Stimulated activated CD4-positive, alpha-beta T cell treated with anti-CD3 and anti-CD28 coated beads, Interleukin-1b, Interleukin-23, amount 100 ng/mL, for 24 hours (primary cell): ENCODE data around the gene IQSEC3.

Source experiments
- DNase-seq, 4 experiments: peaks; one replicate each; pipeline ENCODE4 v3.0.0-alpha.2; 2020; ENCODE audit warnings: low read depth in 4 of 4, low spot score in 1 of 4

IQSEC3 gene

DNA sequence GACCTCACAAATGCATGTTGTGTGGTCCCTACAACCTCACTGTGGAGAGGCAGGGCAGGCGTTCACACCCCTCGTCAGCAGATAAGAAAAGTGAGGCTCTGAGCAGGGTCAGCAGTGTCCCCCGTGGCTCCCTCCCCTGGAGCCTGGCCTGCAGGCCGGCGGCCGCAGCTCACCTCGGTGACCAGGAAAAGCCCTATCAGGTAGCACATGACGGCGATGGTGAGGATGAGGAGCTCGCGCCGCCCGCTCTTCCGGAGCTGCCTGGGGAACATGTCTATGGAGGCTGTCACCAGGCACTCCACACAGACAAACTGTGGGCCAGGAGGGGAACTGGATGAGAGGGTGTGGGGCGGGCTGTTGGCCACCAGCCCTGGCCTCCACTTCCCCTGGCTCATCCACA, 129.4 kb downstream of the IQSEC3 start:
- no peak for DNase-seq

DNA sequence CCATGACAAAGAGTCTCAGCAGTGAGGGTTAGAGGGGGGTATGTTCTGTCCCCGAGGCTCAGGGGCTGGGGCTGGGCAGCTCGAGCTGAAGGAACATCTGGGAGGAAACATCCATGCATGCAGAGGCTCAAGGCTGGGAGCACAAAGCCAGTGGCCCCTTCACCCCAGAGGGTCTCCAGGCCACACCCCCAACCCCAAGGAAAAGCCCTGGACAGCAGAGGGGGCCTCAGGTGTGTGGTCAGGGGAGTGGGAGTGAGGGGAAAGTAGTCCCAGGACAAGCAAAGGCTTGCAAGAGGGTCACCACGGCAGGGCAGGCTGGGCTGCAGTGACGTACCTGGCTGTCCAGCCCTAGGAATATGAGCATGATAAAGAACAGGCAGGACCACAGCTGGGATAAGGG, 129.9 kb downstream of the IQSEC3 start:
- DNase-seq, result no peak

DNA sequence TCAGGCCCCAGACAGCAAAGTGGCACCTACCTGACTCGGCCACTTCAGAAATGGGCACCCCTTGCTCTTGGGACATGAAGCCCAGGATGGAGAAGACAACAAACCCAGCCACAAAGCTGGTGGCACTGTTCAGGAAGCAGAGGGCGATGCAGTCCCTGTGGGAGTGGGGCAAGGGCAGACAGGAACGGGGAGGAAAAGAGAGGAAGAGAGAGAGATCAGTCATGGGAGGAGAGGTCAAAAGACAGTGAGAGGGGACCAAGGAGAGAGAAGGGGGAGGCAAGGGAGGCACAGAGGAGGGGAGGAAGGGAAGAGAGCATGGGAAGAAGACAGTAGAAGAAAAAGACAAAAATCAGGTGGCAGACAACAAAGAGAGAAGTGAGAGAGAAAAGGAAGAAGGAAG, 130.8 kb downstream of the IQSEC3 start:
- DNase-seq, result no peak

DNA sequence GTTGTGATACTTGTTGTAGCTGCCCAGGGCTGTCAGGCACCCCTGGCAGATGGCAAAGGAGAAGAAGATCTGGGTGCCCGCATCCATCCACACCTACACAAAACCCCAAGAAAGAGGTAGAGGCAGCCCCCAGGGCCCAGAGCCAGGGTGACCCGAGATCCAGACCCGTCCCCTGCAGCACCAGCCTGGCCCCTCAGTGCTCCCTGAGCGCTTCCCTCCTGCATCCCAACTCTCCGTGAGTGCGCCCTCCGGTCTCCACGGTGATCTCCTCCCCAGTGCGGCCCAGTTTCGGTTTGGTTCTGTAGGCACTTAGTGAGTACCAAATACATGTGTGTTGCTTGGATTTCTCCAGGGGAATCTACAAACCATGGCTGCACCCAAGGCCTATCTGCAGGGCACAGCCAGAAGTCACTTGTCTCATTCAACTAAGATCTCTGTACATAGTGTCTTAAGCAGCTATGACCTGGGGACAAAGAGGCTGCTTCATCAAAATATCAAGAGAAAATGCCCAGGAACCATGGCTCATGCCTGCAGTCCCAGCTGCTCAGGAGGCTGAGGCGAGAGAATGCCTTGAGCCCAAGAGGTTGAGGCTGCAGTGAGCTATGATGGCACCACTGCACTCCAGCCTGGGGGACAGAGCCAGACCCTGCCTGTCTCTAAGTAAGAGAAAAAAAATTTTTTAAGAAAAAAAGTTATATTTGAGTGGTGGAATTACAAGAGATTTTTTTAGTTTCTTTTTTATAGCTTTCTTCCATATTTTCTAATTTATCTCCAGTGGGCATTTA, 131.5 kb downstream of the IQSEC3 start:
- no peak for DNase-seq

DNA sequence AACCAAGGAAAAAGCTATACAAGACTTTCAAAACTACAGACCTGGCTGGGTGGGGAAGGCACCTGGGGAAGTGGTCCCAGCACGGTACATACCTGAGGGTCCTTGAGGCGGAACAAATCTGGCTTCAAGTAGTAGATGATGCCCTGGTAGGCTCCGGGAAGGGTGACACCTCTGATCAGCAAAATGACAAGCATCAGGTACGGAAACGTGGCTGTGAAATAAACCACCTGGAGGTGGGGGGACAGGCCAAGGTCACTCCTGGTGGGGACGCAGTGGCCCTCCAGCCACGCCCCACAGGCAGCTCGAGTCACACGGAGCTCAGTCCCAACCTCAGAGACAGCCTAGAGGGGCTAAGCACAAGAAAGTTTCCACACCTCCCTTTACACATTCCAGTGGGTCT, 132.1 kb downstream of the IQSEC3 start:
- no peak for DNase-seq

DNA sequence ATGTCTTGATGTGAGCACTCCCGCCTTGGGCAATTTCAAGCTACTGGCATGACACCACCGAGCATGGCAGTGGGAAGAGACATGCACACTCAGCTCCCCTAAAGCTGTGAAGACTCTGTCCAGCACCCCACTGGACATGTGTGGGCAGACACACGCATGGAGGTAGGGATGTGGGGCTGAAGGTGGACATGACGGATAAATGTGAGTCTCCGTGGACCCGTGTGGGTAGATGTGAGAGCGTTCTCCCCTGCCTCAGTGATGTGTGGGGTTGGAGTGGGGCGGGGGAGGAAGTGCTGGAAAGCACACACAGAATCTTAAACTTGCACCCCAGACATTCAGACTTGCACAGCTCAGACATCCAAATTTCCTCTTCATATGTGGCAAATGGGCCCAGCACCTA, 134.8 kb downstream of the IQSEC3 start:
- DNase-seq, result no peak

DNA sequence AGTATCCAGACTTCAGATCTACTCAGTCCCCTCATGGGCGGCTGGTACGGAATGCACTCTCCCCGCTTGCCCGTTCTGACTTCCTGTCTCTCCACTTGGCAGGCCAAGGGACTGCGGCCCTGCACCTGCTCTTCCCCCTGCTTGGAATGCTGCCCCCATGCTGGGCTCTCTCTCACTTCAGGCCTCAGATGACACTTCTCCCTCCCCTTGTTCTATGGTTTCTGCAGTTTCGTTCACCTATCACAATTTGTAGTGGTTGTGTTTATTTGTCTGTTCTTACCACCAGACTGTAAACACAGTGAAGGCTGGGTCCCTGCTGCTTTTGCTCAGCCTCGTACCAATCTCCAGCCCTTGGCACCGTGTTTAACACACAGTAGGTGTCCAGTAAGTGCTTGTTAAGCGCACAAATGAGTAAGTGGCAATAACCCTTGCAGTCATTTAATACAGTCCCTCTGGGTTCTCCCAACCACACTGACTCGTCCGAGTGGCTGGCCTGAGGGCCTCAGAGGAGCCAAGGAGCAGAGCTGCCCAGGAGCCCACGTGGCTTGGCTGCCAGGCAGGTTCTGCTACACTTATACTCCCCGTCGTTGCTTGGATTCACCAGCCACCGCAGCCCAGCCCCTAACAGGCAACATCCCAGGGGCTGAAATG, 135.6 kb downstream of the IQSEC3 start:
- no peak for DNase-seq

- no peak for DNase-seq
Observed at GRCh38 chr12:203074-203461, 136.5 kb downstream of the IQSEC3 start.

- DNase-seq, result no peak
Observed at GRCh38 chr12:203462-204260, 137.1 kb downstream of the IQSEC3 start.

- DNase-seq, result no peak
Observed at GRCh38 chr12:204261-204678, 137.7 kb downstream of the IQSEC3 start.

DNA sequence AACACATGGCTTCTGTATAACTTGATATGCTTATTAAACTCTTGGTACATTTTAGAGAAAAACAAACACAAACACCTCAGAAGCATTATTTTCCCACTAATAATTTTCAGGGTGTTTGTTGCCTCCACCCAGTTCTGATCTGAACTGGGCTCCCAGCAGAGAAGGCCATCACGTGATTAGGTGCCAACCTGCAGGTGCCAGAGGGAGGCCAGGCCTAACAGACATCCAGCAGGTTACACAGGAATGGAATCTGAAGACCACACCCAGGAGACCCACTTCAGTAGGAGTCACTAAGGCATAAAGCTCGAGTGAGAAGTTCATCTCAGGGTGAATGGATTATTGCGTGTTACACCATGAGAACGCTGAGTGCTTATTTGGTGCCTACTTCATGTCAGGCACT, 138.5 kb downstream of the IQSEC3 start:
- no peak for DNase-seq

DNA sequence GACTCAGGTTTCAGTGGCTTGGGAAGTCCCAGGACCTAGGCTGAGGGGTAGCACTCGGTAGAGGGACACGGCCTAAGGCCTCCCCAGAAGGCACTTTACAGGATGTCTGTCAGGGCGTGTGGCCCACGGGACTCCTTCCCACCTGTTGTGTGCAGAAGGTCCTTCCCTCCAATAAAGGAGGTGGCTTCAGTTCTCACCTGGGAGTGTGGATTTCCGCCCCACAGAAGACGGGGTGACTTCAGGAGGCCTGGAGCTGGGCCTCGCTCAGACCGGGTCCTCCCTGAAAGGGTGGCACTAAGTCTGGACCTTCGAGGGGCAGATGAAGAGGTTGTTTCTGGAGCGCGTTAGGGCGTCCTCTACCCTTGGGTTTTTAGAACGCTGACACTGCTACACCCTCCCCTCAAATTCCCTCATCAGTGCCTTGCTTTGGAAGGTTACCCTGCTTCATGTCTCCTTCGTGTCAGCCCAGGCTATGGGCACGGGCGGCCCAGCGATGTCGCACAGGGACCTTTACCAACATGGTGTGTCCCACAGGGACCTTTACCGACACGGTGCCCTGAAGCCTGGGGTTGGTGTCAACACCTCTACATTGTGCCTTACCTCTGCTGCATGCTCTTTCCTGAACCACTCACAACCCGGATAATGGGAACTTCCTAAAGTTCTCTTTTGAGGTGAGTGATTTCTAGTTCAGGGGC, 140.3 kb downstream of the IQSEC3 start:
- no peak for DNase-seq

GRCh38 chr12:207804-208203, 141.2 kb downstream of the IQSEC3 start:
- DNase-seq, result no peak

DNA sequence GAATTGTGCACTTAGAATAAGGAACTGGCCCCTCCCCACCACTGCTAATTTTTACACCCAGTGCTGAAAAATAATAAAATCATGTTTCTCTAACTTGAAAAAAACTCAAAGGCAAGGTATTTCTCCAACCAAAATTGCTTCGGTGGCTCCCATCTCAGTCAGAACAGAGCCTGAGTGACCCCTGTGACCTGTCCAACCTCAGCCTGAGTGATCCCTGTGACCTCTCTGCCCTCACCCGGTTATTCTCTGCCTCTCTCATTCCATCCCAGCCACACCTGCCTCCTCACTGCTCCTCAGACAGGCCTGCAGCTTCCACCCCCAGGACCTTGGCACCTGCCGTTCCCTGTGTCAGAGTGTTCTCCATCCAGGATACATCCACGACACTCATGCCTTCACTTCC, 142.2 kb downstream of the IQSEC3 start:
- DNase-seq, result no peak

DNA sequence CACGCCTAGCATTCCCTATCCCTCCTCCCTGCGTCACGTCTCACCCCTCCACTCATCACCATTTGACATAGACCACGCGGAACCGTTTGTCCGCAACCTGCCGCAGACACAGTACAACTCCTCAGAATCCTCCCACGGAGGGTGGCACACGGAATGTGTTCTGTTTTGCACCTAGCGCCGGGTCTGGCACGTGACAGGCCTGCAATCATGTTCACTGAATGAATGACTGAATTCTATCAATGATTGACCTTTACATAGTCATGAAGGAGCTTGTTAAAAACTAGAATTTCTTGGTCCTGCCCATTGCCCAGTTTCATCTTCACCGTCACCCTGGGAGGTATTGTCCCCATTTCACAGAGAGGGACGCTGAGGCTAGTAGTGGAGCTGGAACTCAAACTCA, 142.7 kb downstream of the IQSEC3 start:
- no peak for DNase-seq

DNA sequence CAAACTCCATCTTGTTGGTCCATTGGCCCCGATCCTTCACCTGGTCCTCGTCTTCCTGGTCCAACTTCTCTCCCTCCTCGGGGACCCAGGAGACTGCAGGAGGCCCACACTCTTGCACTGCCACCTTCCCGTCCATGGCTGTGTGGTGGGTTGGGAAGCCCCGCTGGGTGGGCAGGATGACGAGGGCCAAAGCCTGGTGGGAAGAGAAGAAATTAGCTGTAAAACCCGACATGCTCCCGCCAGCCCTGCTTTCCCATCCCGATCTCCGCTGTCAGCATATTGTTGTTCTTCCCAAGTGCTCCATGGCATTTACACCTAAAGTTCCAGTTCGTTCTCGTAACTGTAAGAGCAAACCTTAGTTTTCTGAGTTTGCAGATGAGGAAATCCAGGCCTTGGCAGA, 143.3 kb downstream of the IQSEC3 start:
- DNase-seq, result no peak

GRCh38 chr12:210277-211141, 143.9 kb downstream of the IQSEC3 start:
- no peak for DNase-seq

- DNase-seq, result no peak
Observed at GRCh38 chr12:211142-211465, 144.5 kb downstream of the IQSEC3 start.

DNA sequence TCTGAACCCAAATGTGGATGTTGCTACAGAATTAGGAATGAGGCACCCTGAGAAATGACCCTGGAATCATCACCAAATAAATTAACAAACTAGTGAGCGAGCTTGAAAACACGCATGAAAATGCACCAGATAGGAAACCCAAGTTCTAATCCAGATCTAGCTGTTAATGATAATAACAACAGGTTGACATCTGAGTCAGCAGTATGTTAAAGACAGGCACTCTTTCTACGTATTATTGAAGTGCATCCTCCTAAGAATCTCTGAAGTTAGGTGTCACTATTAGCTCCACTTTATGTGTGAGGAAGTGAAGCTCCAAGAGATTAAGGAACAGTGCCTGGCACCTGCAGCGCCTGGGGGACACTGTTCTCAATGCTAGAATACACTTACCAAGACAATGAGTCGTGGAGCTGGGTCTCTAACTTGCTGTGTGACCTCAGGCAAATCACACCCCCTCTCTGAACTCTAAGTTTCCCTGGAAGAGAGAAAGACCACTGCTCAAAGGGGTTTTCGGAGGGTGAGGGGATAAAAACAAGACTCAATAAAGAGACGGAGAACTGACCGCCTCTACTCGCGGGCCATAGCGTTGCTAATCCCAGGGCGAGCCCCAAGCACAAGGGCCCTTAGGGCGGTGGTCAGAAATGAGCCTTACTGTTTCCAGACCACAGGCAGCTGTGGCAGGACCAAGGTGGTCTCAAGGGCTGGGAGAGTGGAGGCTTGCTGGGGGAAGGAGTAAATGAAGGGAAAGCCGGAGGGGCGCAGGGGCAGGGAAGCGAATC, 145.3 kb downstream of the IQSEC3 start:
- DNase-seq, result no peak

GRCh38 chr12:212415-212714, 145.8 kb downstream of the IQSEC3 start:
- DNase-seq, result no peak
